Activated T-helper 2 cell treated with anti-CD3 and anti-CD28 coated beads, Interferon-gamma antibody, Interleukin-2, Interleukin-4, amounts not matched to agents 10 μg/mL and 5 μg/mL and 100 μg/mL, durations not matched to agents 14 hours and 24 hours and 36 hours (primary cell): ENCODE results near the gene TCF4. TPM values are rescaled to one million over a fixed set of nuclear protein-coding genes. Genes with fewer than 3 reads are reported as not detected.

ENCODE experiments used
- DNase-seq: peaks from one replicate; pipeline ENCODE4 v3.0.0; 2021; ENCODE audit warnings: low spot score
- H3K27ac Mint-ChIP-seq: one replicate; pipeline ENCODE4 v1.8.0; 2021; ENCODE audit warnings: mixed read lengths
- H3K27me3 Mint-ChIP-seq: one replicate; pipeline ENCODE4 v1.8.0; 2021; ENCODE audit warnings: low read depth, mixed read lengths
- H3K36me3 Mint-ChIP-seq: one replicate; pipeline ENCODE4 v1.8.0; 2021; ENCODE audit warnings: low read depth, mixed read lengths
- H3K4me1 Mint-ChIP-seq: one replicate; pipeline ENCODE4 v1.8.0; 2021; ENCODE audit warnings: low read depth, mixed read lengths
- H3K4me3 Mint-ChIP-seq: one replicate; pipeline ENCODE4 v1.8.0; 2021; ENCODE audit warnings: low read depth, mild to moderate bottlenecking, moderate library complexity, mixed read lengths
- H3K9me3 Mint-ChIP-seq: one replicate; pipeline ENCODE4 v1.8.0; 2021; ENCODE audit warnings: mixed read lengths
- intact Hi-C: fragments of 100-400 bp; cut with micrococcal nuclease; formaldehyde crosslinking; loops from one replicate; pipeline ENCODE4 v1.15.1; 2023
- total RNA-seq: library from RNA; stranded (reverse); gene quantifications from 2 replicates; pipeline ENCODE4 v1.2.3, GENCODE V29; 2022

TCF4 gene
- total RNA-seq, 1 donor from 2014 or later: 5.5 TPM

DNA sequence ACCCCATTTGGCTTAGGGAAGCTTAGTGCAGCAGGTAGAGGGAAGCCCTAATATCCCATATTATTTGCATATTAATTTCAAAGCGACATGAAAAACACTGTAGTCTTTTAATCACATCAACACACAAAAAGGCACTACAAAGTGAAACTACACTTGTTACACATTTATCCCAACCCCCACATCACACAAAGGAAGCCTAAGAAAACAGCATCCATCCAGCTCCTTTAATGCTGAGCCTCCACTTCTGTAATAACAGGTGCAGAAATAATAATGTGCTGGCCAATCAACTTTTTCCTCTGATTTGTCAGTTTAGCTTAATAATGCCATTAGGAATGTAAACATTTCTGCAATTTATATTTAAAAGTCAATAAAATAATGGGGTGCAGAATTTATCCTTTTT, 274.0 kb downstream of the TCF4 start:
- no peaks in the 10 kb centered on the region for H3K36me3 Mint-ChIP-seq
- no peaks in the 10 kb centered on the region for H3K9me3 Mint-ChIP-seq
- no peak for DNase-seq
- peaks cover 4% of the 10 kb centered on the region for H3K4me1 Mint-ChIP-seq
- intact Hi-C loops: no loop called here
- H3K27me3 Mint-ChIP-seq: peaks cover 19% of the 10 kb centered on the region
- no peak overlapping the region for H3K27ac Mint-ChIP-seq
- no peak overlapping the region for H3K4me3 Mint-ChIP-seq

DNA sequence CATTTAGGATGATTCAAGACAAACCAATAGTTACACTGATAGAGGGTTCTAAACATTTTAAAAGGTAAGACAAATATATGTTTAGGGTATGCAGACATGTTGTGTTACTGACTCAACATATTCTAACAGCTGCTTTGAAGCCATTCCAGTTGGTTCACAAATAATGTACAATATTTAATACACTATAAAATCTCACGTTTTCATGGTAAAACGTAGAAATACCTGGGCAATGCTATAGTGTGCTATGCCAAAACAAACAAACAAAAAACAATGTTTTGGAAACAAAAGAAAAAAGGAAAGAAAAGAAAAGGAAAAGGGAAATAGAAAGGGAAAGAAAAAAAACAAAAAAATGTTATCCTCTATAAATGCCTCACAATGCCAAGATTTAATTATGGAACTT, 277.1 kb downstream of the TCF4 start:
- intact Hi-C loops: no loop called here
- no peaks in the 10 kb centered on the region for H3K4me1 Mint-ChIP-seq

DNA sequence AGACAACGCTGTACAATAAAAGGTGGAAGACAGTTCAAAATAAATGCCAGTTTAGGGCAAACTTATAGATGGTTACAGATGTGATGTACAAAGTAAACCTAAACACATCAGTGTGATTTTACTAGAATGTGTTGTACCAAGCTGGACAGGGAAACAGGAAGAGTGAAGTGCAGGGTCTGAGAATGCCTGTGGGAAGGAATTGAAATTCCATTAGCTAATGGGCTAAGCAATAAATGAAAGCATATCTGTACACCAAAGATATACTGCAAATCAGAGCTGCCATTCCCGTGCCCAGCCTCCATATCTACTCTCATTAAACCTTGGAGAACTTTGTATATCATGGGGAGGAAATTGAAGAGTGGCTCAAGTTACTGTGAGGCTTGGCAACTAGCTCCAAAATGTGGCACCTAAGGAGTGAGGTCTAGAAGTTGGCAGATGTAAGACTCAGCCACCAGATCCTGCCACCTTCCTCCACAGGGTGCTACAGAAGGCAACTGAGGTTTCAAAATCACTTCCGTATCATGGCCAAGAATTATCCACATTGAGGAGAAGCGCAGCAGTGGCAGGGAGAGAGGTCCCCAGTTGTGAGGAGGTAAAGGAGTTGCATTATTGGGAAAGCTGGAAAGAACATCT, 277.8 kb downstream of the TCF4 start:
- no peak for DNase-seq
- intact Hi-C loops: no loop called here
- H3K4me1 Mint-ChIP-seq: no peaks in the 10 kb centered on the region
- H3K27ac Mint-ChIP-seq: no peak overlapping the region
- H3K36me3 Mint-ChIP-seq: no peaks in the 10 kb centered on the region
- H3K4me3 Mint-ChIP-seq: no peak overlapping the region
- peaks cover 6% of the 10 kb centered on the region for H3K27me3 Mint-ChIP-seq
- H3K9me3 Mint-ChIP-seq: no peaks in the 10 kb centered on the region

More for the DNA sequence above, 277.1 kb downstream of the TCF4 start:
- H3K27me3 Mint-ChIP-seq: peaks cover 6% of the 10 kb centered on the region
- no peaks in the 10 kb centered on the region for H3K36me3 Mint-ChIP-seq
- no peak overlapping the region for H3K4me3 Mint-ChIP-seq
- H3K9me3 Mint-ChIP-seq: no peaks in the 10 kb centered on the region
- H3K27ac Mint-ChIP-seq: no peak overlapping the region
- DNase-seq: no peak

DNA sequence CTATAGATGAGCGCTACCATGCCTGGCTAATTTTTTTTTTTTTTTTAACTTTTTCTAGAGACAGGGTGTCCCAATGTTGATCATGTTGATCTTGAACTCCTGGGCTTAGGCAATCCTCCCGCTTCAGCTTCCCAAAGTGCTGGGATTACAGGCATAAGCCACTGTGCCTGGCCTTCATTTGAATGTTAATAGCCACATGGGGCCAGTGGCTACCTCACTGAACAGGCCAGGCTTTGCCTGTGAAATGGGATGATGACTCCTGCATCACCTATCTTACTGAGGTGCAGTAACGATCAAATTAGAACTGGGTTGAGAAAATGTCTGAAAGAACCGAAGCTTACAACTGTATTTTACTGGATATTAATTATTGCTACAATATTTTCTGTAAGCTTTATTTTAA, 278.7 kb downstream of the TCF4 start:
- no peaks in the 10 kb centered on the region for H3K9me3 Mint-ChIP-seq
- DNase-seq: no peak
- H3K4me1 Mint-ChIP-seq: no peaks in the 10 kb centered on the region
- peaks cover 2% of the 10 kb centered on the region for H3K27me3 Mint-ChIP-seq
- no peaks in the 10 kb centered on the region for H3K36me3 Mint-ChIP-seq
- no peak overlapping the region for H3K27ac Mint-ChIP-seq
- H3K4me3 Mint-ChIP-seq: no peak overlapping the region
- intact Hi-C loops: no loop called here

DNA sequence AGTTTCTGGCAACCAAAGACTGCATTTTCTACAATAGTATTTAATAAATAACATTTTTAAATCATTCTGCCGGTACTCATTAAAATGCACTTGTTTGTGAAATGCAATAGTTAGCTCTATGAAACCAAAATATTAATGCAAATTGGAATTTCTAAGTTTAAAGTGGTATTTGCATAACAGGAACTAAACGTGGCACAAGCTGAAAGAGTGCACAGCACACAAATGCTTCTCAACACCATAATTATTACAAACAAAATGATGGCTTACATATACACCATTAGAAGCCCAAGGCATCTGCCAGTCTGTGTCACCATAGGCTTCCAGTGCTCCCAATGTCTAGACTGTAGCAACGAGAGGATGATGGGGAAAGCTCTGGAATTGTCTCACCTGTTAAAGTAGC, 280.5 kb downstream of the TCF4 start:
- H3K36me3 Mint-ChIP-seq: no peaks in the 10 kb centered on the region
- no peaks in the 10 kb centered on the region for H3K27me3 Mint-ChIP-seq
- no peak overlapping the region for H3K27ac Mint-ChIP-seq
- H3K9me3 Mint-ChIP-seq: no peaks in the 10 kb centered on the region
- DNase-seq: no peak
- intact Hi-C loops: no loop called here
- H3K4me1 Mint-ChIP-seq: no peaks in the 10 kb centered on the region
- no peak overlapping the region for H3K4me3 Mint-ChIP-seq

DNA sequence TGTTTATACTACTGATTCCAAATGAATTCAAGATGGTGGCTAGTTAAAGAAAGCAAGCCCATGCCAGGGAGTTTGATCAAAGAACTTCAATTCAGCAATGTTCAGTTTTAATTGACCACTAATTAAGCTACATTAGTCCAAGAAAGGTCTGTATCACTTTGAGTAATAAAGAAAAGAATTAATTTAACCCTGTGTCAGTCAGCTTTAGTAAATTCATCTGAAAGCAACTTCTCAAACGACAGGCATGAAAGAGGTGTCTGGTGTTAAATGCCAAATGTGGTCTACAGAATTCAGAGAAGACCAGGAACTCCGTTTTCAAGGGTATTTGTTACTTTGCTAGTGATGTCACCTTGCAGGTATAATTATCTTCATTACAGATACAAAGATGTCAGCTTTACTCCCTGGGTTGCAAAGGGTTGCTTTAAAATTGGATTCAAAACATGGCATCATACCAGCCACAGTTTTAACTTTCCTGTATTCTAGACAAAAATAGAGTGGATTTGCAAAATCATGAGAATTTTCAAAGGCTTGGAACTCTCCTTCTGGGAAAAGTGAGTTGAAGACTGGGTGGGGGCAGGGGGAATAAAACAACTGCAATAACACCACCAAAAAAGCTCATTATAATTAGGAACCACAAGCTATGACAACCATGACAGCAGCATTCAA, 281.5 kb downstream of the TCF4 start:
- intact Hi-C loops: no loop called here
- H3K36me3 Mint-ChIP-seq: no peaks in the 10 kb centered on the region
- H3K4me1 Mint-ChIP-seq: no peaks in the 10 kb centered on the region
- no peak overlapping the region for H3K27ac Mint-ChIP-seq
- H3K9me3 Mint-ChIP-seq: no peaks in the 10 kb centered on the region
- H3K4me3 Mint-ChIP-seq: no peak overlapping the region
- DNase-seq: no peak
- no peaks in the 10 kb centered on the region for H3K27me3 Mint-ChIP-seq

DNA sequence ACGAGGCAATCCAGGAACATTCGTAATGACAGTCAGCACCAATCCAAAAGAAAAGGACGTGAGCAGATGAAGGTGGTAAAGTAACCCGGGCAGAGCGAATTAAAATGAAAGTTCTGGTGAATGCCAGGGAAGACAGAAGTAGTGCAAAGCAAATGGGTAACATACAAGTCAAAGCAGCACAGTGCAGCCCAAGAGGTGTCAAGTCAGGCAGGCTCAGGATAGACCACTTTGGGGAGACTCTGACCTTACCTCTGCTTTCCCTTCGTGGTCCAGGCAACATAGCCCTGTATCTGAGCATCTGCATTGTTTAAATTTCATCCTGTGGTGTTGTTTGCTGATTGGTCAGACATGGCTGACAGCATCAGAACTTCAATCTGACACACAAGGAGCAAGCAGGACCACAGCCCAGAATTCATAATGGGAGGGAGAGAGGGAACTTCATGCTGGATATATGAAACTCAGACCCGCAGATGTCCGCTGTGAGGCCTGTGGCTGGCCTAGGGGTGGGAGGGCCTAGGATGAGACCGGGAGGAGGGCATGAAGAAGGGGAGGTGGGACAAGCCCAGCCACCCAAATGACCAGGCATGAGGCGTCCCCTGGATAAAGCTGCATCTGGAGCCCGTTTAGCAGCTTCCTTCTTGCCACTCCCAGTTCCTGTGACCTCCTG, 285.7 kb downstream of the TCF4 start:
- no peaks in the 10 kb centered on the region for H3K36me3 Mint-ChIP-seq
- H3K27me3 Mint-ChIP-seq: peaks cover 2% of the 10 kb centered on the region
- H3K4me1 Mint-ChIP-seq: no peaks in the 10 kb centered on the region
- intact Hi-C loops: no loop called here
- no peak for DNase-seq
- H3K4me3 Mint-ChIP-seq: no peak overlapping the region
- H3K27ac Mint-ChIP-seq: no peak overlapping the region
- H3K9me3 Mint-ChIP-seq: no peaks in the 10 kb centered on the region

DNA sequence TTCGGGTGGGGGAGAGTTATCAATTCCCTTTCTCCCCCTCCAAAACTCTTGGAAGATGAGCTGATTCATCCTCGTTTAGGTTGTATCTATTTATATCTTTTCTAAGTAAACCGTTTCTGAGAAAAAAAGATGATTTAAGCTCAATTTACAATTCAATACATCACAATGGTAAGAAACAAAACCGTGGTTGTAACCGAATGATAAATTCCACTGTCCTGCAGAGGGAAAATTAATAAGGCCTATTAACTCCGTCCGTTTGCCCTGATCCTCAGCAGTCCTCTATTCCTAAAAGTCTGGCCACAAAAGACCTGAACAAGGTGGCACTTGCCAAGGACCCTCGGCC, 286.2 kb downstream of the TCF4 start:
- no peaks in the 10 kb centered on the region for H3K36me3 Mint-ChIP-seq
- no peaks in the 10 kb centered on the region for H3K9me3 Mint-ChIP-seq
- no peak overlapping the region for H3K4me3 Mint-ChIP-seq
- DNase-seq: no peak
- intact Hi-C loops: no loop called here
- no peaks in the 10 kb centered on the region for H3K4me1 Mint-ChIP-seq
- peaks cover 2% of the 10 kb centered on the region for H3K27me3 Mint-ChIP-seq
- H3K27ac Mint-ChIP-seq: no peak overlapping the region

DNA sequence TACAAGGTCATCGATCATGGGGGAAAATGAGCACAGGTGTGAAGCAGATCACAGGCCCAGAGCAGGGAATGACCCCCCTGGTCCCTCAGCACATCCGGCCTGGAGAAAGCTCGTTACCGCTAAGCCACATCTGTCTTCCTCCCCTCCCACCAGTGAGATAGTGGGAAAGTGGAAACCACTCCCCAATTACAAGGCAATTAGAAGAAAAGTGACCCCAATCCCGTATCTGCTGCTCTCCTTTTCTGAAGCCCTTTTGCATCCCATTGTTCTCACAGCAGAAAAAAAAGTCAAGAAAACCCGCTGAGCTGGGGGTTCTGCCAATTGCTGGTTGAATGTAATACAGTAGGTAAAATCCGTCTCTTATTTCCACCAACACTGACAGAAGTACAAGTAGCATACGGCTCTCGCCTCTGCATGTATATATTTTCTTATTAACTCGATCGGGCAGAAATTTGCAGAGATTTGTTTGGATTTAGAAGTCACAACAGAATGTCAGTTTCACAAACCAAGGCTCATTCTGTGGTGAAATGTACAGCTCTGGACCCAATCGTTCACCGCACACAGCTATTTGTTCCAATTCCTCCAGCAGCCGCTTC, 287.0 kb downstream of the TCF4 start:
- Mint-ChIP-seq H3K36me3 (no peaks in the 10 kb centered on the region), H3K27ac (no peak overlapping the region), H3K27me3 (peaks cover 2% of the 10 kb centered on the region), H3K4me3 (no peak overlapping the region), H3K9me3 (no peaks in the 10 kb centered on the region), H3K4me1 (no peaks in the 10 kb centered on the region)
- intact Hi-C loops: no loop called here
- DNase-seq: no peak

DNA sequence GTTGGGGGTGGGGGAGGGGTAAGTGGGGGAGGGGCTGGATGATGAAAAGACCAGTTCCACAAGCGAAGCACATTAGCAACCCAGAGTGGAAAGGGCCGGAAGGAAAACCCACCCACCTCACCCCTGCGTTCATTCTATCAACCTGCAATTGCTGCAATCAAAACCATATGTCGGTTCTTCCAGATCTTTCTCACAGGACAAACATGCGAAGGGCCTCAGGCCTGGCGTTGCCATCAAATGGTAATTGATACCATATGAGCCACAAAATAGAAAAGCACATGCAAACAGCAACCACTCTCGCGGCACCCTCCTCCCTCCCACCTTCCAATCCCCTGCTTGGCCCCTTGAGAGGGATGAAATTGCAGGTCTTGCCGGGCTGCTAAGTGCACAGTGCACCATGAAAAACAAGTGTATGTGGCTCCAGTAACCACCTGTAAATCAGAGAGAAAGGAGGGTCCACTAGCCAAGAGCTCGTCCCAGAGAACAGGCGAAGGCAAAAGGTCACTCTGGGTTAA, 287.5 kb downstream of the TCF4 start:
- intact Hi-C loops: no loop called here
- DNase-seq: no peak
- Mint-ChIP-seq H3K4me3 (no peak overlapping the region), H3K4me1 (no peaks in the 10 kb centered on the region), H3K36me3 (no peaks in the 10 kb centered on the region), H3K27me3 (peaks cover 2% of the 10 kb centered on the region), H3K27ac (no peak overlapping the region), H3K9me3 (no peaks in the 10 kb centered on the region)

DNA sequence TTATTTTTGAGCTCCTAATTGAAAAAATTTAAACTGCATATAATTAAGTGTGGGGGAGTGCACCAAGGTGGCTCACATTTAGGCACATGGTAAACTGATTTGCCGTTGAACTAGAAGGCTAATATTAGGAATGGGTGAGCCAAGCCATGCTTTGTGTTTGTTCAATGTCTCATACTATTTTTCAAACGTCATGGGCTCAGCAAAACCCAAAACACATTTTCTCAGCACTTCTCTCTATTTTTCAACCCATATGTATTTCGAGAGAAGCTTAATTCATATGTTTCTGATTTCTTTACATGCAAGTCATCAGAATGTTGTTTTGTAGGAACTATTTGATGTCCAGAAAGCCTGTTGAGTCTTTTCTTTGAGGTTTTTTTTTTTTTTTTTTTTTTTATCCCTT, 291.2 kb downstream of the TCF4 start:
- Mint-ChIP-seq H3K36me3 (no peaks in the 10 kb centered on the region), H3K27me3 (peaks cover 2% of the 10 kb centered on the region), H3K4me3 (no peak overlapping the region), H3K4me1 (no peaks in the 10 kb centered on the region), H3K27ac (no peak overlapping the region), H3K9me3 (no peaks in the 10 kb centered on the region)
- DNase-seq: no peak
- intact Hi-C loops: no loop called here

DNA sequence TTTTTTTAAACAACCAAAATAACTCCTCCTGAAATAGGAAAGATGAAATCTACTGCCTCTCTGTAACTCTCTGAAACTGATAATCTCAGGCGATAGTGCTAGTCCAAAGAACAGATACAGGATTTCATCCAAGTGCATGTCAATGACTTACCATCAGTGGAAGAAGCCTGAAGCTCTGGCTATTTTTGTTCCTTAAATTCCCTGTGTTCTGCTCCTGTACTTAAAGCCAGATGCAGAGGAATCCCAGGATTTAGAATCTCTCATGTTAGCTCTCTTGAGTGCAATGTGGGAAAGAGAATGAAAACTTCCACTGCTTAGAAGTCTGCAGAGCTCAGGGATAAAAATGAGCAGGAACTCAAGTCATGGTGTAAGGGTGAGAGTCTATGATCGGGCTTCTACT, 291.9 kb downstream of the TCF4 start:
- H3K27me3 Mint-ChIP-seq: peaks cover 5% of the 10 kb centered on the region
- no peak overlapping the region for H3K4me3 Mint-ChIP-seq
- H3K4me1 Mint-ChIP-seq: no peaks in the 10 kb centered on the region
- no peak for DNase-seq
- intact Hi-C loops: no loop called here
- no peaks in the 10 kb centered on the region for H3K36me3 Mint-ChIP-seq
- H3K27ac Mint-ChIP-seq: no peak overlapping the region
- H3K9me3 Mint-ChIP-seq: no peaks in the 10 kb centered on the region

DNA sequence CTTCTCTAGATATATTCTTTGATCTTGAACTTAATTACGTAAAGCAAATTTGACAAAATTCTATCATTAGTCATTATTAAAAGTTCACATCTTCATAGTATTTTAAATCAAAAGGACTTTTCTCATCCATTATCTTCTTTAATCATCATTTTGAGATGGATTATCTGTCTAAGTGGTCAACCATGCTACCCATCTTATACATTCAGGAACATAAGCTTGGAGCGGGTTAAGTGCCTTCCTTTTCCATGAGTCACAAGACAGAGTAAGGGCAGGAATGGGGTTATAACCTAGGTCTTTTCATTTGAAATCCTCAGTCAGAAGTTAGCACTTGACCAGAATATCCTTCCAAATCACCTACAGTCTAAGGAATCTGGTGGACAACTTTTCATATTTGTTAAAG, 297.1 kb downstream of the TCF4 start:
- peaks cover 8% of the 10 kb centered on the region for H3K27me3 Mint-ChIP-seq
- no peak overlapping the region for H3K27ac Mint-ChIP-seq
- DNase-seq: no peak
- no peaks in the 10 kb centered on the region for H3K36me3 Mint-ChIP-seq
- H3K4me3 Mint-ChIP-seq: no peak overlapping the region
- H3K4me1 Mint-ChIP-seq: no peaks in the 10 kb centered on the region
- intact Hi-C loops: no loop called here
- no peaks in the 10 kb centered on the region for H3K9me3 Mint-ChIP-seq
